Effector memory CD8-positive, alpha-beta T cell (primary cell): ENCODE results near the gene NCK1.
A peak's percentile ranks its signal among the peaks of the same experiment; 100 is the strongest.

Experiments
- ATAC-seq: fragments of 150-1000 bp; cut with Tn5 transposase; replicated peaks from 2 replicates; pipeline ENCODE4 v1.10.0; 2021; ENCODE audit warnings: mild to moderate bottlenecking, moderate library complexity
- DNase-seq, 3 experiments: peaks; one replicate each; pipeline ENCODE4 v3.0.0; 2021
- H3K27ac Mint-ChIP-seq, 2 donors: one replicate each; pipeline ENCODE4 v1.8.0; 2022; ENCODE audit warnings: mild to moderate bottlenecking in 2 of 2, mixed read lengths in 2 of 2, moderate library complexity in 2 of 2
- H3K27me3 Mint-ChIP-seq, 2 donors: one replicate each; pipeline ENCODE4 v1.8.0; 2022; ENCODE audit warnings: mixed read lengths in 2 of 2
- H3K36me3 Mint-ChIP-seq: one replicate; pipeline ENCODE4 v1.8.0; 2022; ENCODE audit warnings: mild to moderate bottlenecking, moderate library complexity, mixed read lengths; ENCODE audit not compliant: insufficient read depth
- H3K4me1 Mint-ChIP-seq, 2 donors: one replicate each; pipeline ENCODE4 v1.8.0; 2022; ENCODE audit warnings: low read depth in 2 of 2, mixed read lengths in 2 of 2
- H3K4me3 Mint-ChIP-seq, 2 donors: one replicate each; pipeline ENCODE4 v1.8.0; 2022; ENCODE audit warnings: mild to moderate bottlenecking in 2 of 2, mixed read lengths in 2 of 2, moderate library complexity in 2 of 2
- H3K9me3 Mint-ChIP-seq, 2 donors: one replicate each; pipeline ENCODE4 v1.8.0; 2022; ENCODE audit warnings: mixed read lengths in 2 of 2

Gene NCK1

GRCh38 chr3:136947477-136947876 is 85.5 kb downstream of the NCK1 start:
- Mint-ChIP-seq H3K4me3 (no peak overlapping the region), H3K4me1 (peaks cover 23 to 34% of the 10 kb centered on the region in 2 donors), H3K27ac (peak overlapping the region; percentile 47 to 52), H3K9me3 (no peaks in the 10 kb centered on the region), H3K27me3 (no peaks in the 10 kb centered on the region), H3K36me3 (peaks cover 25% of the 10 kb centered on the region)
- ATAC-seq = no peak
- DNase-seq = no peak

- no peak overlapping the region for H3K4me3 Mint-ChIP-seq
- DNase-seq = no peak
- ATAC-seq = no peak
- no peak overlapping the region for H3K27ac Mint-ChIP-seq
- no peaks in the 10 kb centered on the region for H3K27me3 Mint-ChIP-seq
- H3K4me1 Mint-ChIP-seq = peaks cover 12 to 25% of the 10 kb centered on the region in 2 donors
- peaks cover 30% of the 10 kb centered on the region for H3K36me3 Mint-ChIP-seq
- no peaks in the 10 kb centered on the region for H3K9me3 Mint-ChIP-seq
Measured at GRCh38 chr3:136949146-136949545, 87.1 kb downstream of the NCK1 start.

GRCh38 chr3:136949708-136950107 is 87.7 kb downstream of the NCK1 start:
- Mint-ChIP-seq H3K27ac (no peak overlapping the region), H3K27me3 (no peaks in the 10 kb centered on the region), H3K9me3 (no peaks in the 10 kb centered on the region), H3K4me3 (no peak overlapping the region), H3K4me1 (peaks cover 9 to 26% of the 10 kb centered on the region in 2 donors), H3K36me3 (peaks cover 30% of the 10 kb centered on the region)
- DNase-seq = no peak
- no peak for ATAC-seq

DNA sequence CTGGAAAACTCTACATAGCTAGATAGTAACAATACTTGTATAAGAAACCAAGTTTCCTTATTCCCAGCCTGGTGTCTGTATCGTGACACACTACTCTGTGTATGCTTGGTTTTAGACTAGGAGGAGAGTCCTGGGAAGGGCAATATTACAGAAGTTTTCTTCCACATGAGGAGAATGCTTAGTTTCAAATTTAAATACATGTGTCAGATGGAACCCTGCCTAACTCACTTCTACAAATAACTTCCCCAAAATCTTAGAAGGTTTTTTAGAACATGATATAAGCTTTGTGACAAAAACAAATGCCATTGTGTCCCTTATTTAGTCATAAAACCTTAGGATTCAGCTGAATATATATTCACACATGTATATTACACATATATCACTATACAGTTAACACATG is 88.6 kb downstream of the NCK1 start:
- DNase-seq = no peak
- H3K9me3 Mint-ChIP-seq = no peaks in the 10 kb centered on the region
- peak overlapping the region in 1 of 2 donors; percentile 22 for H3K27ac Mint-ChIP-seq
- no peaks in the 10 kb centered on the region for H3K27me3 Mint-ChIP-seq
- peaks cover 18 to 35% of the 10 kb centered on the region in 2 donors for H3K4me1 Mint-ChIP-seq
- H3K4me3 Mint-ChIP-seq = no peak overlapping the region
- peaks cover 29% of the 10 kb centered on the region for H3K36me3 Mint-ChIP-seq
- ATAC-seq = no peak

GRCh38 chr3:136952292-136952691 is 90.3 kb downstream of the NCK1 start:
- Mint-ChIP-seq H3K27me3 (no peaks in the 10 kb centered on the region), H3K36me3 (peaks cover 16% of the 10 kb centered on the region), H3K4me3 (no peak overlapping the region), H3K4me1 (peaks cover 19 to 38% of the 10 kb centered on the region in 2 donors), H3K9me3 (no peaks in the 10 kb centered on the region), H3K27ac (peak overlapping the region in 1 of 2 donors; percentile 17)
- DNase-seq (no peak), ATAC-seq (no peak)

DNA sequence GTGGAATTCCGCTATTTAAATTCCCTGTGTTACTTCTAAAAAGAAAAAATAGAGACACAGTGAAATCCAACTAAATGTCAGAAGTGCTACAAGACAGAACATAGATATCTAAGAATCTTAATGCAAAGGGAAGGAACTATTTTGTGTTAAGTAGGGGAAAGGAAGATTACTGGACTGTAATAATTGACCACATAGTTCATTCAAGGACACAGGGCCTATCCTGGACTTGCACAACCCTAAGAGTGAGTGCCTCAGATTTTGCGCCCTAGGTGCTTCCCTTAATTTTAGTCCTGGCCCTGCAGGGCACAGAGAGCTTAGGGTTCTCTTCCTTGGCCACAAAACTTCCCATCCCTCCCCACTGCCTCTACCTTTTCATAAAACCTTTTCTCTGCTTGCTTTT is 92.2 kb downstream of the NCK1 start:
- no peak overlapping the region for H3K4me3 Mint-ChIP-seq
- H3K4me1 Mint-ChIP-seq = peaks cover 15 to 29% of the 10 kb centered on the region in 2 donors
- ATAC-seq = no peak
- DNase-seq = no peak
- H3K27ac Mint-ChIP-seq = peak overlapping the region; percentile 30 to 76
- peaks cover 10% of the 10 kb centered on the region for H3K36me3 Mint-ChIP-seq
- no peaks in the 10 kb centered on the region for H3K9me3 Mint-ChIP-seq
- H3K27me3 Mint-ChIP-seq = no peaks in the 10 kb centered on the region

GRCh38 chr3:136954980-136955780 is 93.2 kb downstream of the NCK1 start:
- Mint-ChIP-seq H3K4me3 (peak overlapping the region; percentile 15 to 48), H3K36me3 (peaks cover 9% of the 10 kb centered on the region), H3K9me3 (no peaks in the 10 kb centered on the region), H3K27ac (peak overlapping the region; percentile 30 to 76), H3K27me3 (no peaks in the 10 kb centered on the region), H3K4me1 (peaks cover 15 to 29% of the 10 kb centered on the region in 2 donors)
- DNase-seq (no peak), ATAC-seq (no peak)

GRCh38 chr3:136955813-136956212 is 93.8 kb downstream of the NCK1 start:
- H3K4me1 Mint-ChIP-seq = peaks cover 15 to 29% of the 10 kb centered on the region in 2 donors
- H3K36me3 Mint-ChIP-seq = peaks cover 9% of the 10 kb centered on the region
- DNase-seq (no peak), ATAC-seq (no peak)
- no peak overlapping the region for H3K4me3 Mint-ChIP-seq
- peak overlapping the region; percentile 30 to 76 for H3K27ac Mint-ChIP-seq
- H3K27me3 Mint-ChIP-seq = no peaks in the 10 kb centered on the region
- no peaks in the 10 kb centered on the region for H3K9me3 Mint-ChIP-seq

GRCh38 chr3:136956971-136957370 is 95.0 kb downstream of the NCK1 start:
- H3K27me3 Mint-ChIP-seq = no peaks in the 10 kb centered on the region
- DNase-seq = no peak
- peaks cover 5% of the 10 kb centered on the region for H3K36me3 Mint-ChIP-seq
- no peak overlapping the region for H3K4me3 Mint-ChIP-seq
- H3K27ac Mint-ChIP-seq = peak overlapping the region; percentile 30 to 76
- ATAC-seq = no peak
- H3K9me3 Mint-ChIP-seq = no peaks in the 10 kb centered on the region
- peaks cover 15 to 29% of the 10 kb centered on the region in 2 donors for H3K4me1 Mint-ChIP-seq

DNA sequence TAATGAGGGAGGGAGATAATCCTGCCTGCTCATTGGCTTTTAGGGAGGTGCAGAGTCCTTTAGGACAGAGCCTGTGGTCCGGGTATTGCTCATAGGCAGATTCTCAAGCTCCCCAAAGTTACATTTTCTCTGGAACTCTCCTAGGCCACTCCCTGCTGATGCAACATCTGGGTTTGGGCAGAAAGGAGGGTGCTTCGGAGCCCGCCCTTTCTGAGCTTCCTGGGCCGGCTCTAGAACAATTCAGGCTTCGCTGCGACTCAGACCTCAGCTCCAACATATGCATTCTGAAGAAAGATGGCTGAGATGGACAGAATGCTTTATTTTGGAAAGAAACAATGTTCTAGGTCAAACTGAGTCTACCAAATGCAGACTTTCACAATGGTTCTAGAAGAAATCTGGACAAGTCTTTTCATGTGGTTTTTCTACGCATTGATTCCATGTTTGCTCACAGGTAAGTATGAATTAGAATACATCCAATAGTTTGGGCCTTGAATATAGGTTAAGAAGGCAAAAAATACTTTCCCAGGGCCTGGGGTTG is 95.8 kb downstream of the NCK1 start, which contains the start of gene IL20RB:
Gene IL20RB, plus strand, starts transcription at position 233 of the 538 bp plus-strand sequence. Its CDS starts 131 bp downstream, at position 364.
- Mint-ChIP-seq H3K36me3 (peaks cover 5% of the 10 kb centered on the region), H3K27ac (peak within 1 kb of the TSS; percentile 30 to 76), H3K9me3 (no peaks in the 10 kb centered on the region), H3K4me3 (no peak within 1 kb of the TSS), H3K4me1 (peaks cover 13 to 29% of the 10 kb centered on the region in 2 donors), H3K27me3 (no peaks in the 10 kb centered on the region)
- DNase-seq (no peak), ATAC-seq (no peak)

GRCh38 chr3:136958939-136959338 is 96.9 kb downstream of the NCK1 start:
- Mint-ChIP-seq H3K4me1 (peaks cover 13 to 22% of the 10 kb centered on the region in 2 donors), H3K9me3 (no peaks in the 10 kb centered on the region), H3K36me3 (no peaks in the 10 kb centered on the region), H3K27me3 (no peaks in the 10 kb centered on the region), H3K27ac (no peak overlapping the region), H3K4me3 (no peak overlapping the region)
- ATAC-seq (no peak), DNase-seq (no peak)

GRCh38 chr3:136959599-136959998 is 97.6 kb downstream of the NCK1 start:
- Mint-ChIP-seq H3K27ac (no peak overlapping the region), H3K4me3 (no peak overlapping the region), H3K36me3 (no peaks in the 10 kb centered on the region), H3K27me3 (no peaks in the 10 kb centered on the region), H3K4me1 (peaks cover 13 to 18% of the 10 kb centered on the region in 2 donors), H3K9me3 (no peaks in the 10 kb centered on the region)
- no peak for ATAC-seq
- DNase-seq = no peak

- Mint-ChIP-seq H3K4me3 (no peak overlapping the region), H3K27me3 (no peaks in the 10 kb centered on the region), H3K36me3 (no peaks in the 10 kb centered on the region), H3K27ac (no peak overlapping the region), H3K9me3 (no peaks in the 10 kb centered on the region), H3K4me1 (peaks cover 3 to 6% of the 10 kb centered on the region in 2 donors)
- ATAC-seq (no peak), DNase-seq (no peak)
Measured at GRCh38 chr3:136960838-136961836, 99.1 kb downstream of the NCK1 start.
